PFSK-1 (cell line): ENCODE results near the gene MN1.

Source experiments
- FOXP2 ChIP-seq: optimal IDR thresholded peaks from 2 replicates; pipeline ENCODE3; 2011; ENCODE audit warnings: borderline replicate concordance, control low read depth, inconsistent platforms; ENCODE audit not compliant: insufficient read depth; ENCODE audit errors: extremely low read length, extremely low read depth
- POLR2AphosphoS5 ChIP-seq: IDR thresholded peaks from 2 replicates; pipeline ENCODE4 v1.6.1; 2012; ENCODE audit warnings: low read depth, mild to moderate bottlenecking, control low read depth, low read length, moderate library complexity
- SIN3A ChIP-seq: IDR thresholded peaks from 2 replicates; pipeline ENCODE4 v1.6.1; 2012; ENCODE audit warnings: mild to moderate bottlenecking, low read length, moderate library complexity, borderline replicate concordance; ENCODE audit not compliant: insufficient read depth
- TAF1 ChIP-seq: IDR thresholded peaks from 2 replicates; pipeline ENCODE4 v1.6.1; 2012; ENCODE audit warnings: low read length, control low read depth, borderline replicate concordance; ENCODE audit not compliant: insufficient read depth
- TF ChIP-seq, protein P1 (sequence below), 2 experiments: IDR thresholded peaks; 2 replicates each; pipeline versions ENCODE4 v1.6.1 to v1.8.0; 2011 to 2012; ENCODE audit warnings: low read depth in 2 of 2, low read length in 2 of 2, control low read depth in 1 of 2, inconsistent platforms in 1 of 2, mild to moderate bottlenecking in 1 of 2, moderate library complexity in 1 of 2; ENCODE audit not compliant: insufficient read depth in 1 of 2

The MN1 gene

DNA sequence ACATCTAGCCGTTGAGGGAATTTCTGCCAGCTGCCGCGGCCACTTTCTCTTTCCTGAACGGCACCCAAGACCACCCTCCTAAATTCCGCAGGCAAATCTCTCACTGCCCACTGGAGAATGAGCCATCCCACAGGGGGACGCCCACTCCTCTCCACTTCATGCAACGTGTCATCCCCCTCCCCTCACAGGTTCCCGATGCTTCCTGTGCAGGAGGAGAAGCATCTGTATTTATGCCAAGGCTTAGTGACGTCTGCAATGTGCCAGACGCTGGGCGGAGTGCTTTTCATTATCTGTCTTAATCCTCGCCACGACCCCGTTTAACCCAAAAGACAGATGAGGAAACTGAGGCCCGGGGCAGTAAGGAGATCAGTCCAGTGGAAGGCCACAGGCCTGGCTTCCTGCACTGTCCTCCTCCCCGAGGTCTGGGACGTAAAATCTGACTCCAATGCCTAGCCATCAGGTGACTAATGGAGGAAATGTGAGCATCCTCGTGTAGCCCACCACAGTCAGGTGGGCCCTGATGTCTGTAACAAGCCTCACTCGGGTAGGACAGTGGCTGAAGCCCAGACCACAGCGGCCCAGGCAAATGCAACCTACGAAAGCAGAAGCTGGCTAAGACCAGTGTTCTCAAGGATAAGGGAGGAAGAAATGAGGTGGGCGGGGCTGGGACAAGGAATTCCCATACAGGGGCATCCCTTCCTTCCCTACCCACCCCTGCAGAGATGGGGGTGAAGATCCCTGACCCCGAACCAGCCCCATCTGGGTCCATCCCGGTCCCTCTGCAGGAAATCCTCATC lies 23.1 kb downstream of the MN1 start:
- no peak for TF ChIP-seq POLR2AphosphoS5
- no peak for TF ChIP-seq FOXP2
- TF ChIP-seq SIN3A, result no peak
- no peak for TF ChIP-seq TAF1
- TF ChIP-seq, protein P1, sequence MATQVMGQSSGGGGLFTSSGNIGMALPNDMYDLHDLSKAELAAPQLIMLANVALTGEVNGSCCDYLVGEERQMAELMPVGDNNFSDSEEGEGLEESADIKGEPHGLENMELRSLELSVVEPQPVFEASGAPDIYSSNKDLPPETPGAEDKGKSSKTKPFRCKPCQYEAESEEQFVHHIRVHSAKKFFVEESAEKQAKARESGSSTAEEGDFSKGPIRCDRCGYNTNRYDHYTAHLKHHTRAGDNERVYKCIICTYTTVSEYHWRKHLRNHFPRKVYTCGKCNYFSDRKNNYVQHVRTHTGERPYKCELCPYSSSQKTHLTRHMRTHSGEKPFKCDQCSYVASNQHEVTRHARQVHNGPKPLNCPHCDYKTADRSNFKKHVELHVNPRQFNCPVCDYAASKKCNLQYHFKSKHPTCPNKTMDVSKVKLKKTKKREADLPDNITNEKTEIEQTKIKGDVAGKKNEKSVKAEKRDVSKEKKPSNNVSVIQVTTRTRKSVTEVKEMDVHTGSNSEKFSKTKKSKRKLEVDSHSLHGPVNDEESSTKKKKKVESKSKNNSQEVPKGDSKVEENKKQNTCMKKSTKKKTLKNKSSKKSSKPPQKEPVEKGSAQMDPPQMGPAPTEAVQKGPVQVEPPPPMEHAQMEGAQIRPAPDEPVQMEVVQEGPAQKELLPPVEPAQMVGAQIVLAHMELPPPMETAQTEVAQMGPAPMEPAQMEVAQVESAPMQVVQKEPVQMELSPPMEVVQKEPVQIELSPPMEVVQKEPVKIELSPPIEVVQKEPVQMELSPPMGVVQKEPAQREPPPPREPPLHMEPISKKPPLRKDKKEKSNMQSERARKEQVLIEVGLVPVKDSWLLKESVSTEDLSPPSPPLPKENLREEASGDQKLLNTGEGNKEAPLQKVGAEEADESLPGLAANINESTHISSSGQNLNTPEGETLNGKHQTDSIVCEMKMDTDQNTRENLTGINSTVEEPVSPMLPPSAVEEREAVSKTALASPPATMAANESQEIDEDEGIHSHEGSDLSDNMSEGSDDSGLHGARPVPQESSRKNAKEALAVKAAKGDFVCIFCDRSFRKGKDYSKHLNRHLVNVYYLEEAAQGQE (IDR thresholded peaks at IDR 0.05; ENCODE audit: insufficient read depth in 1 of 2, low read depth in 2 of 2, low read length in 2 of 2), result no peak

DNA sequence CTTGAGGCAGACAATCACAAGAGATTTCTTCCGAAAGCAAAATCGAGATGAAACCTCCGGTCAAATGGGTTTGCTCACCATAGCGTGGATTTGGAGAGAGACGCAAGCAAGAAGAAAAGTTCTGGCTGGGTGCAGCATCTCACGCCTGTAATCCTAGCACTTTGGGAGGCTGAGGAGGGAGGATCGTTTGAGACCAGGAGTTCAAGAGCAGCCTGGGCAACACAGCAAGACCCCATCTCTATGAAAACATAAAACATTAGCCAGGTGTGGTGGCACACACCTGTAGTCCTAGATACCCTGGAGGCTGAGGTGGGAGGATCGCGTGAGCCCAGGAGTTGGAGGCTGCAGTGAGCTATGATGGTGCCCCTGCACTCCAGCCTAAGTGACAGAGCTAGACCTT lies 24.4 kb downstream of the MN1 start:
- TF ChIP-seq SIN3A, result no peak

DNA sequence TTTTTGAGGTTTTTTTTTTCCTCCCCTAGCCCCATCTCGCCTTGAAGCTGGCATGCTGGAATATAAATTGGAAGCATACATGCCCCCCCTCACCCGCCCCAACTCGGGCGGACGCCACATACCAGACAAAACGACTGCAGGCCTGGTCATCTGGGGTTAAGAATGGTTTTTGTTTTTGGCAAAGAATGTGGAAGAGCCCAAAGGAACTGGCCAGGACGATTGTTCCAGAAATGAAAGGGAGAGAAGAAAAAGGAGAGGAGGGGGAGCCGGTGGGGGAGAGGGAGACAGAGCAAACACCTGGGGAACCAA lies 25.0 kb downstream of the MN1 start:
- no peak for TF ChIP-seq TAF1
- TF ChIP-seq, protein P1 (IDR thresholded peaks at IDR 0.05; ENCODE audit: insufficient read depth in 1 of 2, low read depth in 2 of 2, low read length in 2 of 2), result no peak
- no peak for TF ChIP-seq FOXP2
- TF ChIP-seq POLR2AphosphoS5, result no peak
- no peak for TF ChIP-seq SIN3A

DNA sequence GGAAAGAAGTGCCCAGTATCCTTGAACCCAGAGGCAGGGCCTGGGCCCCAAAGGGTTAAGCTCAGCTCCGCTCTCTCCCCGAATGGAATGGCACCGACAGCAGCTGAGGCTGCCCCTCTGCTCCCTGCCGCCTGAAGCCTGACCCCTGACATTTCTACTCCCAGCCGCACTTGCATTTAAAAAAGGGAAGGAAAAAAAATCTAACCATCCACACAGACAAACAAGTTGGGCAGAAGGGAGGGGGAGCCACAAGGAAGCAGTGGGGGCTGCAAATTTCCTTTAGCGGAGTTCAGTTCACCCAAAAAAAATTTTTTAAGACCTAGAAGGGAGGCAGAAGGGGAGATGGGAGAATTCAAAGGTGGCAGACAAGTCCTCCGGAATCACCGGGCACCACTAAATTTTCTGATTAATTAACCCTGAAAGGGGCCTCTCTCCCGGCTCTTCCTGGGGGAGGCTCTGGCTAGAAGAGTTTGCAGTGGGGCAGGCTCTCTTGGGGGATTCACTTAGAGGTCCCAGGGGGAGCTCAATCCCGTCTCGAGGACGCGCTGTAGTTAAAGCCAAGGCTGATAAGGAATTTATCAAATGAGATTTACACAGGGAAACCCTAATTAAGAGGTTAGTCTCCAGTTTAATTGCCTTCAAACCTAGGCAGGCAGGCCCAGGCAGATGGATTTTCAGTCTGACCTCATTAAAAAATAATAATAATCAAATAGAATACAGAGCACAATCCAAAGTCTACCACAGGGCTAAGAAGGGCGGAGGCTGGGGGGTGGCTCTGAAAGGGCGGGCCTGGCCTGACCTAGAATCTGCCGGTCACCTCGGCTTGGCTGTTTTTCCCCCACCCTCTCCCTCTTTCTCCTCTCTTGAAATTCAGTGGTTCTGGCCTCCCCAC lies 25.6 kb downstream of the MN1 start:
- TF ChIP-seq TAF1 (no peak), FOXP2 (no peak), SIN3A (no peak), POLR2AphosphoS5 (no peak)
- TF ChIP-seq, protein P1 (IDR thresholded peaks at IDR 0.05; ENCODE audit: insufficient read depth in 1 of 2, low read depth in 2 of 2, low read length in 2 of 2), result no peak

DNA sequence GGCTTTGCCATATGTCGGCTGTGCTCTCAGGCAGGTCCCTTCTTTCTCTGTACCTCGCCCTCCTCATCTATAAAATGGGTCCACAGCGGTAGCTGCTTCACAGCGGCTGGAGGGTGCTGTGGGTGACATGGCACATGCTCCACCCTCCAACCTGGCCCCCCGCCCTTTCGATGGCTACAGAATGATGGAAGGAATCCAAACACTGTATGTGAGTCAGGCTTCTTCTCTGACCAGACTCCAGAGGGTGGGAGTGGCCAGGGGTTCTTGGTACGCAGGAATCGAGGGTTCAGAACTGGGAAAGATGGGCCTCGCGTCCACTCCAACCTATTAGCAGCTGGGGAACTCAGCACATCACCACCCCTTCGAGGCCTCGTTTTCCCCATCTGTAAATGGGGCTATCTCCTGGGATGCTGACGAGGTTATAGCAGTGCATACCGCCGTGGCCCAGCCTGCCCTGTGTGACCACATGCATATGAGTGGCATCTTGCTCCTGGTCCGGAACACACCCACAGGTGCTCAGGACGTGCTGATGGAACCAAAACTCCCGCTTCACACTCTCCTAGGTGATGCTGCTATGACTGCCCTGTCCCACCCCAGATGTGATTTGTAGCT lies 26.4 kb downstream of the MN1 start:
- TF ChIP-seq, protein P1 (IDR thresholded peaks at IDR 0.05; ENCODE audit: insufficient read depth in 1 of 2, low read depth in 2 of 2, low read length in 2 of 2), result no peak
- no peak for TF ChIP-seq POLR2AphosphoS5
- no peak for TF ChIP-seq FOXP2
